Panc1 (cell line): ENCODE data around the gene NUP58. TPM values are rescaled to one million over a fixed set of nuclear protein-coding genes. Genes with fewer than 3 reads are reported as not detected.

Experiments
- ATAC-seq: fragments of 200-7000 bp; cut with Tn5 transposase; 2 replicates; pipeline ENCODE4 v1.9.1; 2020; ENCODE audit warnings: mild to moderate bottlenecking, moderate library complexity
- Bru-seq: library from RNA; stranded (reverse); fragments of 400-500 nt; gene quantifications from one replicate; lab custom pipeline; 2021; lab: Mats Ljungman, UMichigan
- BruChase-seq, 2 experiments: library from RNA; stranded (reverse); fragments of 400-500 nt; gene quantifications; one replicate each; lab custom pipeline; 2021; lab: Mats Ljungman, UMichigan
- BruUV-seq: library from RNA; stranded (reverse); fragments of 400-500 nt; replicated peaks from 2 replicates; lab custom pipeline; 2021; lab: Mats Ljungman, UMichigan
- CTCF ChIA-PET: fragments of 300-600 bp; sonication (Branson Sonifier 250); formaldehyde crosslinking; loops from one replicate; lab custom pipeline; 2022; ENCODE audit warnings: antibody characterized with exemption; lab: Charles Lee
- POLR2A ChIA-PET: fragments of 300-600 bp; sonication (Branson Sonifier 250); formaldehyde crosslinking; loops from one replicate; lab custom pipeline; 2022; ENCODE audit warnings: antibody characterized with exemption; lab: Charles Lee
- DNase-seq: peaks from one replicate; pipeline ENCODE4 v3.0.0-alpha.2; 2010; ENCODE audit warnings: low read depth, low spot score
- H3K27ac ChIP-seq: 2 replicates; pipeline ENCODE4 v1.5.1; 2011; ENCODE audit warnings: mild to moderate bottlenecking, low read length, inconsistent platforms
- H3K27me3 ChIP-seq: fragments of 200-500 bp; sonication (Bioruptor generic); 2 replicates; pipeline ENCODE4 v1.6.0; 2014; ENCODE audit warnings: low read length, inconsistent platforms; ENCODE audit not compliant: control insufficient read depth, insufficient read depth
- H3K36me3 ChIP-seq: fragments of 200-500 bp; sonication (Bioruptor generic); 2 replicates; pipeline ENCODE4 v1.5.1; 2014; ENCODE audit warnings: inconsistent platforms, mild to moderate bottlenecking, low read length, moderate library complexity; ENCODE audit not compliant: control insufficient read depth, insufficient read depth
- H3K4me1 ChIP-seq: 2 replicates; pipeline ENCODE4 v1.5.1; 2011; ENCODE audit warnings: inconsistent platforms, mild to moderate bottlenecking, low read length, moderate library complexity; ENCODE audit not compliant: control insufficient read depth, insufficient read depth
- H3K4me3 ChIP-seq, 2 experiments: 2 replicates each; pipeline ENCODE4 v1.5.1; 2011 to 2012; ENCODE audit warnings: low read depth in 2 of 2, low read length in 2 of 2, mild to moderate bottlenecking in 2 of 2, inconsistent platforms in 1 of 2, moderate library complexity in 1 of 2
- H3K9me3 ChIP-seq: fragments of 200-500 bp; sonication (Bioruptor generic); 2 replicates; pipeline ENCODE4 v1.5.1; 2014; ENCODE audit warnings: low read depth, mild to moderate bottlenecking, inconsistent platforms, low read length, moderate library complexity; ENCODE audit not compliant: control insufficient read depth, insufficient read depth
- POLR2AphosphoS5 ChIP-seq: IDR thresholded peaks from 2 replicates; pipeline ENCODE4 v1.6.1; 2012; ENCODE audit warnings: mild to moderate bottlenecking, low read depth, low read length, moderate library complexity
- SIN3A ChIP-seq: IDR thresholded peaks from 2 replicates; pipeline ENCODE4 v1.6.1; 2012; ENCODE audit warnings: low read depth, mild to moderate bottlenecking, low read length, moderate library complexity, borderline replicate concordance; ENCODE audit not compliant: insufficient read depth
- TCF7L2 ChIP-seq: IDR thresholded peaks from 2 replicates; pipeline ENCODE4 v1.6.1; 2011; ENCODE audit warnings: mild to moderate bottlenecking, low read depth, low read length, inconsistent platforms
- in situ Hi-C: cut with HindIII; loops from 2 replicates; pipeline ENCODE4 v1.10.0; 2016; ENCODE audit warnings: low sequenced_read_pairs, low pct_unique_long_range_greater_than_20kb
- intact Hi-C: fragments of 100-400 bp; cut with micrococcal nuclease; formaldehyde crosslinking; loops from one replicate; pipeline ENCODE4 v1.10.0; 2022; ENCODE audit not compliant: unreplicated experiment
- long read RNA-seq: library from polyadenylated mRNA; unstranded; transcript quantifications from one replicate; pipeline ENCODE4 v2.0.0, GENCODE V29; 2021; ENCODE audit not compliant: unreplicated experiment
- polyA plus RNA-seq: library from polyadenylated mRNA; unstranded; fragments of >200 nt; gene quantifications from one replicate; pipeline ENCODE4 v1.2.1, GENCODE V29; 2012; ENCODE audit warnings: missing spikeins; ENCODE audit not compliant: insufficient read length
- total RNA-seq: library from RNA; stranded (reverse); gene quantifications from one replicate; pipeline ENCODE4 v1.2.1, GENCODE V29; 2021; ENCODE audit not compliant: unreplicated experiment
- TF ChIP-seq, protein P1 (sequence below): fragments of 450-650 bp; IDR thresholded peaks from 2 replicates; pipeline ENCODE4 v1.5.1; 2017; ENCODE audit warnings: mild to moderate bottlenecking
- TF ChIP-seq, protein P2 (sequence below), 2 experiments: IDR thresholded peaks; 2 replicates each; pipeline ENCODE4 v1.6.1; 2011 to 2012; ENCODE audit warnings: low read depth in 2 of 2, control low read depth in 1 of 2, low read length in 1 of 2, mild to moderate bottlenecking in 1 of 2, moderate library complexity in 1 of 2; ENCODE audit not compliant: insufficient read depth in 1 of 2

Gene NUP58, protein sequence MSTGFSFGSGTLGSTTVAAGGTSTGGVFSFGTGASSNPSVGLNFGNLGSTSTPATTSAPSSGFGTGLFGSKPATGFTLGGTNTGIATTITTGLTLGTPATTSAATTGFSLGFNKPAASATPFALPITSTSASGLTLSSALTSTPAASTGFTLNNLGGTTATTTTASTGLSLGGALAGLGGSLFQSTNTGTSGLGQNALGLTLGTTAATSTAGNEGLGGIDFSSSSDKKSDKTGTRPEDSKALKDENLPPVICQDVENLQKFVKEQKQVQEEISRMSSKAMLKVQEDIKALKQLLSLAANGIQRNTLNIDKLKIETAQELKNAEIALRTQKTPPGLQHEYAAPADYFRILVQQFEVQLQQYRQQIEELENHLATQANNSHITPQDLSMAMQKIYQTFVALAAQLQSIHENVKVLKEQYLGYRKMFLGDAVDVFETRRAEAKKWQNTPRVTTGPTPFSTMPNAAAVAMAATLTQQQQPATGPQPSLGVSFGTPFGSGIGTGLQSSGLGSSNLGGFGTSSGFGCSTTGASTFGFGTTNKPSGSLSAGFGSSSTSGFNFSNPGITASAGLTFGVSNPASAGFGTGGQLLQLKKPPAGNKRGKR
- total RNA-seq (40.0 TPM), Bru-seq, nascent RNA (percentile 91 among the genes with signal in this experiment), BruChase-seq, experiment 1, labeled RNA remaining after a 2-hour chase (percentile 95 among the genes with signal in this experiment), BruChase-seq, experiment 2, labeled RNA remaining after a 6-hour chase (percentile 93 among the genes with signal in this experiment)
- polyA plus RNA-seq = 13.9 TPM
- long read RNA-seq, full-length matches to known transcripts = 57 of 78 reads
- long read RNA-seq, partial matches to known transcripts = 9 of 78 reads
- long read RNA-seq, other reads (novel, unspliced or antisense) = 12 of 78 reads

DNA sequence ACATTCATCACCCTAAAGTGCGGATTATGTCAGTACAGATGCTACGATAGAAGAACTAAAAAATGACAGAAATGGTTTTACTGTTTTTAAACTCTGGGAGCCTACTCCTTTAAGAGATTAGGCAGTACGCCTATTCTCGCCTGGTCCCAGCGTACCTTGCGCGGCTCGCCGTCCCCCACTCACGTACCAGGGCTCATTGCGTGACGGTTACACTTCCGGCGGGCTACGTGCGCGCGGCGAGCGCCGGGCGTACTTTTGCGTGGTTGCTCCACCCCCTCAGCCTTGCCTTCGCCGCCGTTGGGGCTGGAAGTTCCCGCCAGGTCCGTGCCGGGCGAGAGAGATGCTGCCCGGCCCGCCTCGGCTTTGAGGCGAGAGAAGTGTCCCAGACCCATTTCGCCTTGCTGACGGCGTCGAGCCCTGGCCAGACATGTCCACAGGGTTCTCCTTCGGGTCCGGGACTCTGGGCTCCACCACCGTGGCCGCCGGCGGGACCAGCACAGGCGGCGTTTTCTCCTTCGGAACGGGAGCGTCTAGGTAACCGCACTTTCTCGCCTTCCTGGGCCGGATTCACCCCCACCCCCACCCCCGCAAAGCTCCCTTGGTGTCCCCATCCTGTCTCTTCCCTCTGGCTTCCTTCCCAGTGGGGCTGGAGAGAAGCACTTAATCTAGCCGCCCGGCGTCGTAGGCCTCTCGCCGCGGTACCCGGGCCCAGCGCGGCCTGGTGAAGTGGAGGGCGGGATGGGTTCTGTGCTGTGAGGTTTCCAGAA lies at the start of gene NUP58:
TSS of gene NUP58 (plus strand) at position 279 of the 767 bp plus-strand sequence. CDS start at position 428, 149 bp downstream.
- peaks cover 6% of the 10 kb centered on the region for H3K36me3 ChIP-seq
- ATAC-seq (peak; percentile 100), DNase-seq (peak; percentile 69)
- ChIA-PET CTCF (no interaction called here), POLR2A (interaction anchor here (0.7 kb wide), 1 partner anchor 15 kb away, joined by 3 read pairs; no protein-coding TSS in a partner anchor)
- in situ Hi-C loops = no loop called here
- peak within 1 kb of the TSS; percentile 92 to 96 for H3K4me3 ChIP-seq
- BruUV-seq = no TSS peak
- intact Hi-C loops = no loop called here
- no peaks in the 10 kb centered on the region for H3K27me3 ChIP-seq
- peak within 1 kb of the TSS; percentile 89 for H3K27ac ChIP-seq
- H3K9me3 ChIP-seq = no peaks in the 10 kb centered on the region
- H3K4me1 ChIP-seq = peaks cover 4% of the 10 kb centered on the region; the same call in 1 of the 2 replicates
- TF ChIP-seq TCF7L2 (peak; percentile 33; the same call in 1 of the 2 replicates), POLR2AphosphoS5 (peak; percentile 78; the same call in 1 of the 2 replicates), SIN3A (peak; percentile 73; the same call in 1 of the 2 replicates)
- TF ChIP-seq, protein P1, sequence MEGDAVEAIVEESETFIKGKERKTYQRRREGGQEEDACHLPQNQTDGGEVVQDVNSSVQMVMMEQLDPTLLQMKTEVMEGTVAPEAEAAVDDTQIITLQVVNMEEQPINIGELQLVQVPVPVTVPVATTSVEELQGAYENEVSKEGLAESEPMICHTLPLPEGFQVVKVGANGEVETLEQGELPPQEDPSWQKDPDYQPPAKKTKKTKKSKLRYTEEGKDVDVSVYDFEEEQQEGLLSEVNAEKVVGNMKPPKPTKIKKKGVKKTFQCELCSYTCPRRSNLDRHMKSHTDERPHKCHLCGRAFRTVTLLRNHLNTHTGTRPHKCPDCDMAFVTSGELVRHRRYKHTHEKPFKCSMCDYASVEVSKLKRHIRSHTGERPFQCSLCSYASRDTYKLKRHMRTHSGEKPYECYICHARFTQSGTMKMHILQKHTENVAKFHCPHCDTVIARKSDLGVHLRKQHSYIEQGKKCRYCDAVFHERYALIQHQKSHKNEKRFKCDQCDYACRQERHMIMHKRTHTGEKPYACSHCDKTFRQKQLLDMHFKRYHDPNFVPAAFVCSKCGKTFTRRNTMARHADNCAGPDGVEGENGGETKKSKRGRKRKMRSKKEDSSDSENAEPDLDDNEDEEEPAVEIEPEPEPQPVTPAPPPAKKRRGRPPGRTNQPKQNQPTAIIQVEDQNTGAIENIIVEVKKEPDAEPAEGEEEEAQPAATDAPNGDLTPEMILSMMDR = no peak
- TF ChIP-seq, protein P2, sequence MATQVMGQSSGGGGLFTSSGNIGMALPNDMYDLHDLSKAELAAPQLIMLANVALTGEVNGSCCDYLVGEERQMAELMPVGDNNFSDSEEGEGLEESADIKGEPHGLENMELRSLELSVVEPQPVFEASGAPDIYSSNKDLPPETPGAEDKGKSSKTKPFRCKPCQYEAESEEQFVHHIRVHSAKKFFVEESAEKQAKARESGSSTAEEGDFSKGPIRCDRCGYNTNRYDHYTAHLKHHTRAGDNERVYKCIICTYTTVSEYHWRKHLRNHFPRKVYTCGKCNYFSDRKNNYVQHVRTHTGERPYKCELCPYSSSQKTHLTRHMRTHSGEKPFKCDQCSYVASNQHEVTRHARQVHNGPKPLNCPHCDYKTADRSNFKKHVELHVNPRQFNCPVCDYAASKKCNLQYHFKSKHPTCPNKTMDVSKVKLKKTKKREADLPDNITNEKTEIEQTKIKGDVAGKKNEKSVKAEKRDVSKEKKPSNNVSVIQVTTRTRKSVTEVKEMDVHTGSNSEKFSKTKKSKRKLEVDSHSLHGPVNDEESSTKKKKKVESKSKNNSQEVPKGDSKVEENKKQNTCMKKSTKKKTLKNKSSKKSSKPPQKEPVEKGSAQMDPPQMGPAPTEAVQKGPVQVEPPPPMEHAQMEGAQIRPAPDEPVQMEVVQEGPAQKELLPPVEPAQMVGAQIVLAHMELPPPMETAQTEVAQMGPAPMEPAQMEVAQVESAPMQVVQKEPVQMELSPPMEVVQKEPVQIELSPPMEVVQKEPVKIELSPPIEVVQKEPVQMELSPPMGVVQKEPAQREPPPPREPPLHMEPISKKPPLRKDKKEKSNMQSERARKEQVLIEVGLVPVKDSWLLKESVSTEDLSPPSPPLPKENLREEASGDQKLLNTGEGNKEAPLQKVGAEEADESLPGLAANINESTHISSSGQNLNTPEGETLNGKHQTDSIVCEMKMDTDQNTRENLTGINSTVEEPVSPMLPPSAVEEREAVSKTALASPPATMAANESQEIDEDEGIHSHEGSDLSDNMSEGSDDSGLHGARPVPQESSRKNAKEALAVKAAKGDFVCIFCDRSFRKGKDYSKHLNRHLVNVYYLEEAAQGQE (IDR thresholded peaks at IDR 0.05; ENCODE audit: insufficient read depth in 1 of 2, low read depth in 2 of 2, low read length in 1 of 2) = no peak

DNA sequence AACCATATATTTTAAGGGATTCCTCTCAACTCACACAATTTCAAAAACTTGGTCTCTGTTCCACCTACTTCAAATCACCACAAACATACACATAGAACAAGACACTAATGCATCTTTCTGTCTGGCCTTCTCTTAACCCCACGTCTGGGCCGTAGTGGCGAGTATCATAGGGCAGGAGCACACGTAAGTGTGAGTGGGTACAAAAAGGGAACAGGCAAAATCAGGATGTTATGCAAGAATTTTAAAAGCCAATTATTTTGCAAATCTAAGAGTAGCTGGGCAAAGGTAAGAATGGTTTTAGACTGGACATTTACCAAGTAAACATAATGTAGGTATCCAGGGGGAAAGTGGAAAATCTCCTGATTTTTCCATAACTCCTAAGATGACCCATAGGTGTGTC lies 49.2 kb upstream of the NUP58 start:
- in situ Hi-C loops (no loop called here), intact Hi-C loops (no loop called here)
- H3K4me1 ChIP-seq = no peaks in the 10 kb centered on the region; the same call in 1 of the 2 replicates
- ChIA-PET CTCF (no interaction called here), POLR2A (no interaction called here)
- no TSS peak for BruUV-seq
- H3K27ac ChIP-seq = no peak overlapping the region
- H3K27me3 ChIP-seq = no peaks in the 10 kb centered on the region
- no peak for DNase-seq
- H3K36me3 ChIP-seq = peaks cover 2% of the 10 kb centered on the region; the same call in 1 of the 2 replicates
- ATAC-seq = no peak
- TF ChIP-seq, protein P2 (IDR thresholded peaks at IDR 0.05; ENCODE audit: insufficient read depth in 1 of 2, low read depth in 2 of 2, low read length in 1 of 2) = no peak
- TF ChIP-seq SIN3A = no peak
- TF ChIP-seq POLR2AphosphoS5 = no peak
- no peak overlapping the region for H3K4me3 ChIP-seq
- no peaks in the 10 kb centered on the region for H3K9me3 ChIP-seq
